CD4-positive, alpha-beta T cell treated with Interleukin-4 for 4 hours (primary cell): Measurements from ENCODE around the gene DUSP7.

Source experiments
- DNase-seq: peaks from one replicate; pipeline ENCODE4 v3.0.0-alpha.2; 2020

DUSP7 gene

DNA sequence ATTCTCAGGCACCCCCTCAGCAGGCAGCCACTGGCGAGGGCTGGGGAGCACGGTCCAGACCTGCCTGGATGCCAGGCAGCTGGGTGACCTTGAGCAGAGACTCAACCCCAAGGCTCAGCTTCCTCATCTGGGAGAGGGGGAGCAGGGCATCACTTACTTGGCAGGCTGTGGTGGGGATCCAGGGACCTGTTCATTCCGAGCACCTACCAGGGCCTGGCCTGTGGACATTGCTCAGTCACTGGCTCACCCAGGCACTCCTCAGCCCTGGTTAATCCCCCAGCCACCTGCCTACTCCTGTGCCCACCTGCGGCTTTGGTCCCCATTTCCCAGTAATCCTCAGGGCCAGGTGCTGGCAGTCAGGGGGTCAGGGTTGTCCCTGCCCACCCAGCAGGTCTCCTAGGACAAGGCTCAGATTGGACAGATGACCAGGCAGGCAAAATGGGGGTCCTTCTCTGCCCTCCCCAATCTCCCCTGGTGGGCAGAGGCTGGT, 51.4 kb downstream of the DUSP7 start:
- DNase-seq, result no peak

DNA sequence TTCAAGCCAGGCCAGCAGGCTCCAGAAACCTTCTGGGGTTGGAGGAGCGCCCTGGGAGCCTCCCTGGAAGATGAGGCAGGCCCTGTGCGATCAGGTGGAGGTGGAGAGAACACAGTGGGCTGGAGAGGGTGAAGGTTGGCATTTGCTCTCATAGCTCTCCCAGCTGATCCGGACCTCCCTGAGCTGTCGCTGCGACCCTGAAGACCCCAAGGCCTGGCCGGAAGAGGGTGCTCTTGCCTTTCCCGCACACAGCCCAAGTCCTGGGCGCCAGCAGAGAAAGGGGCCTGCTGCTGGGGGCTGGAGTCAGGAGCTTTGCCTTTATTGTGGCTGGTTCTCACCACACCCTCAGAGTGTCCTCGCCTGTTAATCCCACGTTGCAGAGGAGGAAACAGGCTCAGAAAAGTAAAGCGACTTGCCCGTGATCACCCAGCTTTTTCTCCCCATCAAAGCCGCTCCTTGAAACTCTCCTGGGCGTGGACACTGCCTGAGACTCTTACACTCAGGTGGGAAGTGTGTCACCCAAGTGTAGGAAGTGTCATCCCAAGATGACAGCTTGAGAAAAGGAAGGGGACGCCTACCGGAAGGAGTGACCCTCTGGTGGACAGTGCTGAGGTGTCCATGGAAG, 52.1 kb downstream of the DUSP7 start:
- DNase-seq, result no peak

DNA sequence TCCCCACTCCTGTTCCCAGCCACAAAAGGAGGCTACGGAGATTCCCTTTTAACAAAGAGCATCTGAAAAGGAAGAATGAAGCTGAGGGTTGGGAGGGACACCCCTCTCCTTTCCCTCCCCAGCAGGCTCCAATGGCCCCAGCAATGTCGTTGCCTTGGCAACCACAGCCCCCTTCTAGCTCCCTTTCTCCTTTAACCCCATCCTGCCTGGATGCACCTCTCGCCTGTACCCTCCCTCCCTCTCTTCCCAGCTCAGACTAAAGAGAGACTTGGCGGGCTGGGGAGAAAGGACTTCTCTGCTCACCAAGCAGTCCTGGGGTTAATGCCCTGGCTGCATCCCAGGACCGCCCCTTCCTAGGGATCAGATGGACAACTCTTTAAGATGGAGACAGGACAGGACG, 53.6 kb downstream of the DUSP7 start:
- no peak for DNase-seq

DNA sequence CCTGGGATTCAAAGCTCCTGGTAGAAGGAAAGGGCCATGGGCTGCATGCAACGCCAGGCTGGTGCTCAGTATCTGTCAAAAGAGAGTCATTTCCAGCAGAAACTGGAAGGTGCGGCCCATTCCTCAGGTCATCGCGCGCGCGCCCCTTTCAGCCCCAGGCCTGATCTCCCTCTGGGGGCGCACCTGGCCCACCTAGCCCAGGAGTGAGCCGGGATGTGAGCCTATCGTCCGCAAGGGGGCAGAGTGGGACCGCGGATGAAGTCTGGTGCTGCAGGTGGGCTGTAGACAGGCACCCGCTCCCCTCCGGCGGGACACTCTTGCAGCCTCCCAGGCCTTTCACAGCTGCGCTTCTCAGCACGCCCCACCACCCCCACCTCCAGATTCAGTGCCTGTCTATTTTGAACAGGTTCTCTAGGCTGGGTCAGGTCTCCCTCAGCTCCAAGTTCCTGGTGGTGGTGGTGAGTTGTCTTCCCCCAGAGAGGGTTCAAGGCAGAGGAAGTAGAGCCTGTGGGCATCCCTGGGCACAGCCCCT, 54.9 kb downstream of the DUSP7 start:
- peak; percentile 78 for DNase-seq

DNA sequence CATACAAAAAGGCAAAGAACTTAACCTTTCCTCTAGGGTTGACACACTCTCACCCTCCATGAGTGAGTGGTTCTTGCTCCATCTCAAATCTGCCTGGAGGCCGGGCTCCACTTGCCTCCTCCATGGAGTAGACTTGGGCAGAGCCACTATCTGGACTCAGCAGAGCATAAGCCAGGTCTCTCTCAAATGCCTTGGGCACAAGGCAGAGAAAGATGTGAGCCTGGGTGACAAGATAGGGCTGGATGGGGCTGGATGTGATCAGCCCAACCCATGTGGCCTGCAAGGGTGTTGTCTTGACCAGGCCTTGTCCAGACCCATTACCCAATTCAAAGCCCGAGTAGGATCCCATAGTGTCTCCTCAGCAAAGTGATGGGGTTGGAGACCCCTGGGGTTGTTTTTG, 56.5 kb downstream of the DUSP7 start:
- no peak for DNase-seq
